Measurements from ENCODE around the gene CCSER1.
"Not testable (repeated sequence)": the region's sequence is repeated elsewhere in the genome, so short reads cannot be mapped to it uniquely, and the experiment has no call there.

CCSER1 gene

GRCh38 chr4:91448668-91449330, 1321.6 kb downstream of the CCSER1 start:
- no peak for DNase-seq

GRCh38 chr4:91454111-91454510, 1326.9 kb downstream of the CCSER1 start:
- no peak for DNase-seq

GRCh38 chr4:91462566-91462965, 1335.4 kb downstream of the CCSER1 start:
- not testable (repeated sequence) for DNase-seq

- DNase-seq = no peak
These were observed 1343.5 kb downstream of the CCSER1 start for GRCh38 chr4:91470671-91471070.

GRCh38 chr4:91471280-91471679, 1344.1 kb downstream of the CCSER1 start:
- DNase-seq = no peak

GRCh38 chr4:91472046-91472445, 1344.9 kb downstream of the CCSER1 start:
- no peak for DNase-seq

GRCh38 chr4:91485415-91485814, 1358.2 kb downstream of the CCSER1 start:
- no peak for DNase-seq

GRCh38 chr4:91488946-91489345, 1361.8 kb downstream of the CCSER1 start:
- DNase-seq = no peak

GRCh38 chr4:91497892-91498291, 1370.7 kb downstream of the CCSER1 start:
- no peak for DNase-seq

- DNase-seq = no peak
These were observed 1375.2 kb downstream of the CCSER1 start for GRCh38 chr4:91502365-91502764.

GRCh38 chr4:91513326-91513725, 1386.1 kb downstream of the CCSER1 start:
- no peak for DNase-seq

- DNase-seq = no peak
These were observed 1392.0 kb downstream of the CCSER1 start for GRCh38 chr4:91519155-91519554.

- DNase-seq = no peak
These were observed 1398.4 kb downstream of the CCSER1 start for GRCh38 chr4:91525621-91526020.

- DNase-seq = no peak
These were observed 1399.9 kb downstream of the CCSER1 start for GRCh38 chr4:91527056-91527455.

GRCh38 chr4:91567594-91567993, 1440.4 kb downstream of the CCSER1 start:
- DNase-seq = no peak

- no peak for DNase-seq
These were observed 1450.7 kb downstream of the CCSER1 start for GRCh38 chr4:91577864-91578263.

- no peak for DNase-seq
These were observed 1463.1 kb downstream of the CCSER1 start for GRCh38 chr4:91590260-91590659.

GRCh38 chr4:91592125-91592524, 1464.9 kb downstream of the CCSER1 start:
- no peak for DNase-seq

- DNase-seq = no peak
These were observed 1469.5 kb downstream of the CCSER1 start for GRCh38 chr4:91596718-91597117.

- DNase-seq = no peak
These were observed 1471.5 kb downstream of the CCSER1 start for GRCh38 chr4:91598696-91599095.

GRCh38 chr4:91600301-91600700, 1473.1 kb downstream of the CCSER1 start:
- DNase-seq = no peak

GRCh38 chr4:91601401-91601800, 1474.2 kb downstream of the CCSER1 start:
- DNase-seq = no peak

GRCh38 chr4:91611782-91612181, 1484.6 kb downstream of the CCSER1 start:
- DNase-seq = no peak

GRCh38 chr4:91620952-91621351, 1493.8 kb downstream of the CCSER1 start:
- no peak for DNase-seq

- no peak for DNase-seq
These were observed 1494.3 kb downstream of the CCSER1 start for GRCh38 chr4:91621446-91621845.
